HepG2 (cell line): ENCODE measurements around the gene SLCO1B1. TPM values are rescaled to one million over a fixed set of nuclear protein-coding genes. Genes with fewer than 3 reads are reported as not detected.

Experiments
- ATAC-seq: fragments of 200-7000 bp; cut with Tn5 transposase; 3 replicates; pipeline ENCODE4 v1.9.1; 2020; ENCODE audit warnings: mild to moderate bottlenecking, moderate library complexity
- BruUV-seq: library from RNA; stranded (reverse); fragments of 400-500 nt; replicated peaks from 2 replicates; lab custom pipeline; 2021; lab: Mats Ljungman, UMichigan
- CTCF ChIA-PET: fragments of 300-600 bp; formaldehyde crosslinking; extraction: SDS; loops from one replicate; lab custom pipeline; 2021; ENCODE audit warnings: low total read pairs, inconsistent platforms, low intra/inter-chr PET ratio; lab: Yijun Ruan, JAX
- POLR2A ChIA-PET: fragments of 350-600 bp; sonication (Branson Sonifier 250); formaldehyde crosslinking; loops from one replicate; lab custom pipeline; 2020; ENCODE audit warnings: antibody characterized with exemption, inconsistent platforms; lab: Yijun Ruan, JAX
- DNase-seq: peaks from one replicate; pipeline ENCODE4 v3.0.0-alpha.2; 2015; ENCODE audit warnings: low spot score
- FAIRE-seq: peaks from 3 replicates; lab custom pipeline; 2011; peaks lifted over from hg19 to GRCh38; lab: Jason Lieb, UNC
- H2AFZ ChIP-seq: one replicate; pipeline ENCODE4 v1.6.1; 2011; ENCODE audit warnings: low read length, inconsistent platforms
- H3K27ac ChIP-seq: fragments of 300-600 bp; 3 replicates; pipeline ENCODE4 v1.8.0; 2011; ENCODE audit warnings: mixed run types, mild to moderate bottlenecking, mixed read lengths, low read length, inconsistent platforms; ENCODE audit not compliant: insufficient read depth; ENCODE audit errors: extremely low read length
- H3K27me3 ChIP-seq, 2 experiments: fragments of 200-600 bp in 1 of 2; 2 replicates in 1 of 2; 3 replicates in 1 of 2; pipeline versions ENCODE4 v1.6.0 to v1.8.0; 2011; ENCODE audit warnings: low read length in 2 of 2, mild to moderate bottlenecking in 2 of 2, moderate library complexity in 2 of 2, inconsistent platforms in 1 of 2; ENCODE audit not compliant: insufficient read depth in 2 of 2, control insufficient read depth in 1 of 2
- H3K36me3 ChIP-seq, 2 experiments: fragments of 200-600 bp in 1 of 2; replicated peaks in 1 of 2; 2 replicates in 1 of 2; 3 replicates in 1 of 2; pipeline versions ENCODE4 v1.5.1 to v1.8.0; 2011; ENCODE audit warnings: low read length in 2 of 2, inconsistent platforms in 1 of 2; ENCODE audit not compliant: insufficient read depth in 2 of 2, control insufficient read depth in 1 of 2
- H3K4me1 ChIP-seq: 2 replicates; pipeline ENCODE4 v1.5.1; 2012; ENCODE audit warnings: low read length, inconsistent platforms; ENCODE audit not compliant: insufficient read depth
- H3K4me2 ChIP-seq: 2 replicates; pipeline ENCODE4 v1.6.0; 2011; ENCODE audit warnings: low read depth, low read length, inconsistent platforms
- H3K4me3 ChIP-seq, 3 experiments: fragments of 200-600 bp in 1 of 3; sonication (generic), shearing (Covaris generic) in 1 of 3; replicated peaks in 1 of 3; 2 replicates each; pipeline ENCODE4 v1.5.1; 2011 to 2016; ENCODE audit warnings: low read length in 3 of 3, inconsistent platforms in 2 of 3, low read depth in 2 of 3, mild to moderate bottlenecking in 2 of 3, control low read depth in 1 of 3, mixed read lengths in 1 of 3; ENCODE audit not compliant: insufficient read depth in 1 of 3
- H3K79me2 ChIP-seq: one replicate; pipeline ENCODE4 v1.6.1; 2011; ENCODE audit warnings: low read length, inconsistent platforms; ENCODE audit not compliant: insufficient read depth
- H3K9ac ChIP-seq: 2 replicates; pipeline ENCODE4 v1.6.0; 2011; ENCODE audit warnings: mild to moderate bottlenecking, low read depth, low read length, inconsistent platforms; ENCODE audit not compliant: insufficient read depth
- H3K9me3 ChIP-seq: 2 replicates; pipeline ENCODE4 v1.5.1; 2012; ENCODE audit warnings: mild to moderate bottlenecking, low read length
- H4K20me1 ChIP-seq: 2 replicates; pipeline ENCODE4 v1.6.0; 2011; ENCODE audit warnings: inconsistent platforms, mild to moderate bottlenecking, low read length, moderate library complexity; ENCODE audit not compliant: insufficient read depth
- FIP1L1 ChIP-seq: fragments of 200-400 bp; formaldehyde crosslinking; IDR thresholded peaks from 2 replicates; pipeline ENCODE4 v1.6.1; 2018; ENCODE audit warnings: low read depth, mild to moderate bottlenecking, low read length, moderate library complexity, borderline replicate concordance; ENCODE audit not compliant: insufficient read depth
- GTF3A ChIP-seq: sonication (generic); formaldehyde crosslinking; conservative IDR thresholded peaks from 2 replicates; pipeline ENCODE4 v1.4.0; 2020; ENCODE audit warnings: mild to moderate bottlenecking, missing genetic modification reagents
- MATR3 ChIP-seq: sonication (generic); formaldehyde crosslinking; IDR thresholded peaks from 2 replicates; pipeline ENCODE4 v1.4.0; 2020; ENCODE audit warnings: missing genetic modification reagents
- MEIS1 ChIP-seq: sonication (generic); formaldehyde crosslinking; IDR thresholded peaks from 2 replicates; pipeline ENCODE4 v1.9.0; 2021; ENCODE audit warnings: mild to moderate bottlenecking, missing genetic modification reagents, moderate library complexity, borderline replicate concordance
- NFAT5 ChIP-seq: sonication (generic); formaldehyde crosslinking; IDR thresholded peaks from 2 replicates; pipeline ENCODE4 v1.4.0; 2020; ENCODE audit warnings: missing genetic modification reagents
- RFX5 ChIP-seq: IDR thresholded peaks from 2 replicates; pipeline ENCODE4 v1.6.1; 2011; ENCODE audit warnings: low read depth, low read length, improper control_type of control experiment
- ZBTB34 ChIP-seq: sonication (generic); formaldehyde crosslinking; IDR thresholded peaks from 2 replicates; pipeline ENCODE4 v1.8.0; 2022; ENCODE audit warnings: mild to moderate bottlenecking, missing genetic modification reagents
- ZNF225 ChIP-seq: sonication (generic); formaldehyde crosslinking; IDR thresholded peaks from 2 replicates; pipeline ENCODE4 v1.4.0; 2020; ENCODE audit warnings: mild to moderate bottlenecking, missing genetic modification reagents
- ZNF503 ChIP-seq: sonication (generic); formaldehyde crosslinking; IDR thresholded peaks from 2 replicates; pipeline ENCODE4 v1.4.0; 2020; ENCODE audit warnings: missing genetic modification reagents
- ZNF770 ChIP-seq: sonication (generic); formaldehyde crosslinking; IDR thresholded peaks from 2 replicates; pipeline ENCODE4 v1.5.0; 2020; ENCODE audit warnings: mild to moderate bottlenecking, missing genetic modification reagents
- whole genome bisulfite sequencing: methylation state at CpG from one replicate; pipeline ENCODE4 v1.1.6; 2017; ENCODE audit warnings: low lambda C conversion rate; 5-methylcytosine and 5-hydroxymethylcytosine counted together
- in situ Hi-C: cut with HindIII; loops from 2 replicates; pipeline ENCODE4 v1.10.0; 2017; ENCODE audit warnings: low pct_unique_long_range_greater_than_20kb; ENCODE audit not compliant: extremely low pct_ligation_motif_present
- intact Hi-C: fragments of 100-400 bp; cut with micrococcal nuclease; formaldehyde crosslinking; loops from one replicate; pipeline ENCODE4 v1.10.0; 2022; ENCODE audit not compliant: unreplicated experiment
- polyA plus RNA-seq, 8 experiments: library from polyadenylated mRNA; depleted of rRNA in 3 of 8; stranded (reverse) in 7 of 8; unstranded in 1 of 8; fragments of >200 nt; fragmentation: Illumina TruSeq in 4 of 8; extraction: Trizol in 4 of 8; gene quantifications; 2 replicates each; pipeline versions ENCODE4 v1.2.1 to v1.2.3, GENCODE V29; 2011 to 2016; ENCODE audit warnings: low read depth in 4 of 8, missing spikeins in 1 of 8, mixed read lengths in 1 of 8; ENCODE audit not compliant: insufficient read depth in 1 of 8
- total RNA-seq, 5 experiments: library from RNA; depleted of rRNA; stranded (reverse); fragments of >200 nt; fragmentation: Illumina TruSeq; extraction: Trizol; gene quantifications; 2 replicates each; pipeline ENCODE4 v1.2.3, GENCODE V29; 2016; ENCODE audit warnings: low read depth in 1 of 5

The SLCO1B1 gene
- total and polyA plus RNA-seq, 2 of the 13 experiments (the other 11 are each of a cell fraction or from before 2014, with no cell fraction given): not detected

GRCh38 chr12:21265932-21266331 is 134.9 kb downstream of the SLCO1B1 start (continued):
- TF ChIP-seq ZNF770 (CRISPR knock-in tag): no peak
- TF ChIP-seq ZNF503 (CRISPR knock-in tag): no peak
- no peak for TF ChIP-seq GTF3A (CRISPR knock-in tag)
- TF ChIP-seq ZNF225 (CRISPR knock-in tag): no peak
- TF ChIP-seq, all 625 proteins: peak for 0

GRCh38 chr12:21276826-21277225 is 145.8 kb downstream of the SLCO1B1 start:
- Histone ChIP-seq H3K36me3 (no peaks in the 10 kb centered on the region), H3K27ac (no peak overlapping the region), H3K9me3 (no peaks in the 10 kb centered on the region), H3K4me2 (no peak overlapping the region), H4K20me1 (no peaks in the 10 kb centered on the region), H3K79me2 (no peaks in the 10 kb centered on the region), H3K9ac (no peak overlapping the region), H3K27me3 (no peaks in the 10 kb centered on the region), H3K4me3 (no peak overlapping the region), H3K4me1 (no peaks in the 10 kb centered on the region), H2AFZ (no peak overlapping the region)
- ATAC-seq (no peak), DNase-seq (no peak), FAIRE-seq (no peak)
- BruUV-seq: no TSS peak
- ChIA-PET POLR2A (no interaction called here), CTCF (no interaction called here)
- in situ Hi-C loops: no loop called here
- WGBS: no CpG with 5 or more reads among the region's 2 CpGs
- intact Hi-C loops: no loop called here
- TF ChIP-seq ZBTB34 (CRISPR knock-in tag): no peak
- TF ChIP-seq FIP1L1: no peak
- TF ChIP-seq MATR3 (CRISPR knock-in tag): no peak
- TF ChIP-seq MEIS1 (CRISPR knock-in tag): no peak
- no peak for TF ChIP-seq RFX5
- no peak for TF ChIP-seq NFAT5 (CRISPR knock-in tag)
